GM19324 (cell line): ENCODE measurements around the gene MACROH2A1.
A peak's percentile ranks its signal among the peaks of the same experiment; 100 is the strongest.

Source experiments
- ATAC-seq: cut with Tn5 transposase; IDR thresholded peaks from one replicate; pipeline ENCODE4 v1.9.1; 2021; ENCODE audit warnings: mild to moderate bottlenecking, moderate library complexity; ENCODE audit not compliant: unreplicated experiment, low FRiP score

MACROH2A1 gene

DNA sequence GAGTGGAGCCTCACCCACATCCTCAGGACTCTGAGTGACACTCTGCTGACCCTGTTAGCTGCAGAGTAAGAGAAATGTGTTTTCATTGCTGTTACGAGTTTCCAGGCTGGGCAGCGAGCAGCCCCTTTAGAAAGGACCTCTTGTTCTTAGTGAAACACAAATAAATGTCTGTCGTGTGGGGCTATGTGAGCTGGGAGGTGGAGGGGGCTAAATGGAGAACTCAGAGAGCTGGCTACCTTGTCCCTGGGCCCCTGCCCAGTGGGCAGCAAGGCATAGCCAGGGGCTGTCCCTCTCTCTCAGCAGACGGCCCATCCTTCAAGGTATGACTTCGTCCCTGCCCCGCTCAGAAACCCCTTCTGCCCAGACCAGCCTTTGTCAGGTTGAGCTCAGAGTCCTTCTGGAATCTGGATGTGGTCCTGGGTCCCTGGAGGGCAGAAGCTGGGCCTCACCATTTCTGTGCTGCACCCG, 38.0 kb upstream of the MACROH2A1 start:
- no peak for ATAC-seq

DNA sequence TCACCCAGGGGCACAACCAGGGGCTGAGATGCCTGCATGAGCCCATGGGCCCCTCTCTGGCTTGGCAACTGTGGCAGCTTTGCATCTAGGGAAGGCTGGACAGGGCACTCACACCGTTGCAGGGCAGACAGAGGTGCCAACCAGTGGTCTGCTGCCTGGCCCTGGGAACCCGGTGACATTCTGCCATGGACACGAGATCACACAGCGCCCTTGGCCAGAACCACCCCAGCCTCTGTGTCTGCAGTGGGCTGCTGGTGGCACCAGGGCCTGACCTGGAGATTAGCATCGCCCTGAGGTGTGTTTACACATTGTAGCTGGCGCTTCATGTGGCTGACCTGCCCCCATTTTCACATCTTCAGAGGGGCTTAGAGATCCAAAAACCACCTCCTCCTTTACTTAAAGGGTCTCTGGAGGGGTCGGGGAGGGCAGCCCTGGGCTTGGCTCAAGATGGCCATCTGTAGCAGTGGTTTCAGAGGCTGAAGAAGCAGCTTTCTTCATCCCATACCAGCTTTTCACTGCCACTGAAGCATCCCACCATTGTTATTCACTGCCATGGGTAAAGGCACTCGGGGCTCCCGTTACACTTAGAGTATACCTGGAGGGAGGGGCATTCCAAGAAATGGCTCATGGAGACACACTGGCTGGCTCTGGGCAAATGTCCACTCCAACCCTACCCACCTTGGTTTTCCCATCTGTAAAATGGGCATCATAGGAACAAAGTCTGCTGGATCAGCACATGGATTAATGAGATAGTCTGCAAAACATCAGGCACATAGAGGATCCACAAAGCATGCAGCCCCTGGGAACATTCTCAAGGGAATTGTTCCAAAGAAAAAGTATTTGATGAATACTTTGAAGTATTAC, 36.7 kb upstream of the MACROH2A1 start:
- ATAC-seq, result no peak

DNA sequence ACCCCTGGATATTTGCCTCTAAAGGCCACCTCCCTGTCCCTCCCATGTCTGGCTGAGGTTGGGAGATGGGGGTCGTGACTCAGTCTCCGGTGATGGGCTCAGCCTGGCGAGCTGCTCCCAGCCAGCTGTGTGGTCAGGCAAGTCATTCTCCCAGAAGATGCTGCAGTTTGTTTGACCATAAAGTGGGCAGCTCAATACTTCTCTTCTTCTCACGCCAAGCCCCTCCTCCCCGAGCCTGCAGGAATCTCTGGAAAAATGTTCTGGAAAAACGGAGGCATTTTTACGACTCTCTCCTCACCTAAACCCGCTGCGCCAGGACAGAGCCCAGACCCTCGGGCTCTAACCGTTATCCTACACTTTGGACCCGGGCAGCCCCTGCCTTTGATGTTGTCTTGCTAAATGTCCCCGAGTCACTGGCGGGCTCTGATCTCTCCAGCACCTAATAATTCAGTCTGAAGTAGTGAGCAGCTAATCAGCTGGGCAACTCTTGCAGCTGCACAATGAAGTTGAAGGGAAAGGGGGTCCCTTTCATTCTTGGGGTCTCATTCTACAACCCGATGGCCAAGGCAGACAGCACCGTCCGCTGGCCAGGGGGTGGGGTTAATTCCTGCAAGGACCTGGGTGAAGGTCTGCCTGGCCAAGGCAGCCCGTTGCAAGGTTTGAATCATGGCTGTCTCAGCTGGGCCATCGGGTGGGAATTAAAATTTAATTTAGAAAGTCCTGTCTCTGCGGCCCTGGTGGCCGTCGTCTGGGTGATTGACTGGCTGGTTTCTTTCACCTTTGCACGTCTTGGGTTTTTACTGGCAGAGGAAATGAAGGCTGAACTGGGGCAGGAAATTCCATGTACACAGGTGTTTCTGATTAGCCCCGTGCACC, 35.8 kb upstream of the MACROH2A1 start:
- no peak for ATAC-seq

DNA sequence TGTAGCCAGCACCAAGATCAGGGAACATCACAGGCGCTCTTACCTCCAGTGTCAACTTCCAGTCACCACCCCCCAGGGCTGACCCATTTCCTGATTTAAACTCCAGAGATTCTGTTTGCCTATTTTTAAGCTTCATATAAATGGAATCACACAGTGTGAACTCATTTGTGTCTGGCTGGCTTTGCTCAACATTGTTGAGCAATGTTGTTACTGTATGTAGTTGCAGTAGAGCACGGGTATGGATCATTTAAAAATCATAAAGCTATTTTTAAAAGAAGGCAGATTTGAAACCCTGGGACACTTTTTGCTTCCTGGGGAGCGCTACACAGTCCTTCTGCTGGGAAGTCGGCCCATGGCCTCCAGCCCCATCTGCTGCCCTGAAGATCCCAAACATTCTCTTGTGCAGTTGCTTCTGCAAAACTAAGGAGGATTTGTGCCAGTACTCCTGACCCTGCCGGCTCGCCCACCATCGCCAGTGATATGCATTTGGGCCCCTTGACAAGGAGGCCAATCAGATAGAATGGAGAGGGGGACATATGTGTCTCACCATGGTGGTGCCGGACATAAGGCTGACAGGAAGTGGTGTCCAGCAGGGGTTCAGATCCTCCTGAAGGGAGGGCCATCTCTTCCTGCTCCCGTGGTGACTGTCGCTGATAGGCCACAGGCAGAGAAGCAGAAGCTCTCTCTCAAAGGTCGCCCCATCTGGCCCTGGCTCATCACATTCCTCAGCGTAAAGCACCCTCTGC, 34.8 kb upstream of the MACROH2A1 start:
- ATAC-seq, result no peak

DNA sequence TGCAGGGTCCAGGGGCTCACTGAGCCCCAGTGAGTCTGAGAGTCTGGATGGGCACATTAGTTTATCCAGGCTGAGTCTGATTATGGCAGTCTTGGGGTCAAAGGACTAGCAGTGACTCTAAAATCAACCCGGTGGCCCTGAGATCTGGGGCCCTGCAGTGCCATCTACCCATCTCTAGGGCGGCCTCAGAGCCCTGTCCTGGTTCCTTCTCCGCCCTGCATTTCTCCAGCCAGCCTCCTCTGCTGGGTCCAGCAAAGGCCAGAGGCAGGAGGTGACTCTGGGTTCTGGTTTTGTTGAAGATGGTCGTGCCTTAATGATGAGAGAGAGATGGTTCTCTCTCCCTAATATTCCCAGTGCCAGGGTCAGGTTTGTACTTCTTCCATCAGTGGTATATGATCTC, 33.1 kb upstream of the MACROH2A1 start:
- no peak for ATAC-seq

DNA sequence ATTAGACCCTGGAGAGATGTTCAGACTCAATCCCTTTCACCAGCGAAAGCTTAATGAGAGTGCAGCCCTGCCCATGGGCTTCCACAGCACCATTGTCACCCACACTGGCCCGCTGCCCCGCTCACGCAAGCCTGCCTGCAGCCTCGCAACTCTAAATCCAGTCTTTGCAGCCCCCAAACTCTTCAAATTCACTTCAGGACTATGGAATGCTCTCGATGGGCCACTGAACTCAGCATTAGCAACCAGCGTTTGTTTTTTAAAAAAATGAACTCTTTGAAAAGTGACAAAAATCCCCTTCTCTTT, 31.1 kb upstream of the MACROH2A1 start:
- no peak for ATAC-seq

DNA sequence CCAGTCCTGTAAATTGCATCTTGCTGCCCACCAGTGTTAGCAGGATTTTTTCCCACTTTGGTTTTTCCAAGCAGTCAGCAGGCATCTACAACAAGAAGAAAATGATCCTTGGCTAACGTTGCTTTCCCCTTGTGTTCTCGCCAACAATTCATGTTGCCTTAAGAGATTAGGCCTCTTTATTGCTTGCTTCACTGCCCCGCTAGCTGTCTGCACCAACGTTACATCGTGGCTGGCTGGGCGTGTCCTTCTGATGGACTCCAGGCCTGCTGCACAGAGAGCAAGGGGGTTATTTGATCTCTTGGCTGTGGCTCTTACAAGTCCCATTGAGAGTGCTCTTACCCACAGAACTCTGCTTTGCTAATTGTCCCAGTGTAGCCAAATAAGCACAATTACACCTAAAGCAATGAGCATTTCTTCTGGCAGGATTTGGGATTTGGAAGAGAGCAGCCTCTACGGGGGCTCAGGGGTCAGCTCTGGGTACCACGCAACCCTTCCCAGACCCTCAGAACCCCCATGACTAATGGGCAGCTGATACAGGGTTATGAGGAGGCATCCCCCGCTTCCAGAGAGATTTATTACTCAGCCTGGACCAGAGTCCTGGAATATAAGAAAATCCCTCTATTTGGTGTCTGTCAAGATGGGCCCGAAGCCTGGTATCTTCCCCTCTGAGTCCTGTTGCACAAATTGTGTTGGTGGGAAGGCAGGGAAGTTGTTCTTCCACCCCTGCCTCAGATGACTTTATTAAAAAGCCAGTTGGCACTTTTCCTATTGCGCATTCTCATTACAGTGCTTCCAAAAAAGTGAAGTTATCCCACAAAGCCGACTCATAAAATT, 30.5 kb upstream of the MACROH2A1 start:
- no peak for ATAC-seq

DNA sequence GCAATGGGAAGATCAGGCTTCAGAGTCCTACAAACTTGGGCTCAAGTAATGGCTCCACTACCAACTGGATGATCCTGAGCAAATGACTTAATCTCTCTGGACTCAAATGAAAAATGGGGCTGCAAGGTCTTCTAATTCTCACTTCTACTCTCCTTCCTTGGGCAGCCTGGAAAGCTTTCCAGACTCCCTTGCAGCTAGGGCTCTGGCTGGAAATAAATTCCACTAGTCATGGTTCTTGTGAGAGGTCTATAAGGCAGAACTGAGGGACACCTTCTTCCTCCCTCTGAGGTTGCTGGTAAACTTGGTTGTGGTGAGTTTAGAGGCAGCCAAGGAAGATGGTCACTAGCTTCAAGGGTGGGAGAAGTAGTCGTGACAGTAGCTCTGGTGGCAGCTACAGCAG, 29.6 kb upstream of the MACROH2A1 start:
- no peak for ATAC-seq

DNA sequence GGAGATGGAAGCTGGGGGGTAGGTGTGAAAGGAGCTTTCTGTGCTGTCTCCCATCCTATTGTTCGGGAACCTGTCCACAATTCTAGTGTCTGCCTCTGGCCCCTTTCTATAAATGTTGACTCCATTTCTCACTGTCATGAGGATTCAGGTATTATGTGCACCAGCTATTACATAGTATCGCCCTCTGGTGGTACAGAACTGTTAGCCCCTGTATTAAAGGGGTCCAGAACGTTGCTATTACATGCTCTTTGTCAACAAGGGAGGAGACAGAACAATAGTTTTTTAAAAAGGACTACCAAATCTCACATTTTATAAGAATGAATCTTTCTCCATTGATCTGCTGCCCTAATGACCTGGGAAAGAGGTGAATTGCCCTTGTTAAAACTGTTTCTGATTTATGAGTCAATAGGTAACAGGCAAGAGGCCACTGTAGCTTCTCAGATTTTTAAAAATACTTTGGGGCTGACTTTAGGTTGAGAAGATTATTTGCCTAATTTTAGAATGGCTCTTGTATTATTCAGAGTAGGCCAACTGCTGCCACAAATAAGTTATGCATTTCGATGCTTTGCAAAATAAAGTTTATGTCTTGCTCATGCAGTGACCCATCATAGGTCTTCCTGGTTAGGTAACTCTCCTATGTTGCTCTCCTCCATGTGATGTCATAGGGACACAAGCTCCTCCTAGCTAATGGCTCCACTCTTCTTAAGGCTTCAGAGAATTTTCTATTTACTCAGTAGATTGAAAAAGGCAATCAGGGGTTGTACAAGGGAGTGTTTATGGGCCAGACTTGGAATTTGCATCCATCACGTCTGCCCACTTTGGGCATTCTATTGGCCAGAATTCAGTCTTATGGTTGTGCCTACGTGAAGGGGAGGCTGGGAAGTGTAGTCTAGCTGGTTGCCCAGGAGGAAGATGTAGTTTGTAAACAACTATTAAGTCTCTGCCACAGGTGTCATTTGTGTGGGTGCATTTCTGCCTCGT, 27.4 kb upstream of the MACROH2A1 start:
- ATAC-seq, result peak; percentile 68

DNA sequence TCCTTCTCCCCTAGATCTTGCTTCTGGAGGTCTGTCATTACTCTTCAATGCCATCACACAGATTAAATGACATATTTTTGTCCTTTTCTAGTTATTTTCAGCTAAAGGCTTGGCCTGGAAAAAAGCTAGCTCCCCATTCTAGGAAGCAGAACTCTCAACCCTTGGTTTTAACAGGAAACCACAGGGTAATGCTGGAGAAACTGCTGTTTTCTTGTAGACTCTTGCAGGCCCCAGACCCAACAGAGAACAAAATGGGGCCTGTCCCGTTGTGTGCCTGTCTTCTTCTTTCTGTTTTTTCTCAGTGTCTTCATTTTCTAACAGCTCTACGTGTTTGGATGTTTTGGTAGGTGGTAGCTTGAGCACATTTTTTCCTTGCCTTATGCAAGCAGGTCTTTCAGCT, 26.6 kb upstream of the MACROH2A1 start:
- ATAC-seq, result no peak

DNA sequence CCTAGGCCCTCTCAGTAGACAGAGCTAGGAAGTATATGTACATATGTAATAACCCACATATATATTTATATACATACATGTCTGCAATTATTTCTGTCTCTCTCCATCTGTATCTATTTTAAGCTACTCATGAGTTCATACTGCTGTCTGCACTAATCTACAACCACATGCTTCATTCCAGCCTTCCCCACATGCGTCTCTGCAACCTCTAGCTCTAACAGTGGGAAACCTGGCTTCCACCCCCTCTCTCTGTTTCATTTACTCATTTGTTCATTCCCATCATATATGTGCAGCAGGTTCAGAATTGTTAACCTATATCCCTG, 24.8 kb upstream of the MACROH2A1 start:
- ATAC-seq, result no peak

DNA sequence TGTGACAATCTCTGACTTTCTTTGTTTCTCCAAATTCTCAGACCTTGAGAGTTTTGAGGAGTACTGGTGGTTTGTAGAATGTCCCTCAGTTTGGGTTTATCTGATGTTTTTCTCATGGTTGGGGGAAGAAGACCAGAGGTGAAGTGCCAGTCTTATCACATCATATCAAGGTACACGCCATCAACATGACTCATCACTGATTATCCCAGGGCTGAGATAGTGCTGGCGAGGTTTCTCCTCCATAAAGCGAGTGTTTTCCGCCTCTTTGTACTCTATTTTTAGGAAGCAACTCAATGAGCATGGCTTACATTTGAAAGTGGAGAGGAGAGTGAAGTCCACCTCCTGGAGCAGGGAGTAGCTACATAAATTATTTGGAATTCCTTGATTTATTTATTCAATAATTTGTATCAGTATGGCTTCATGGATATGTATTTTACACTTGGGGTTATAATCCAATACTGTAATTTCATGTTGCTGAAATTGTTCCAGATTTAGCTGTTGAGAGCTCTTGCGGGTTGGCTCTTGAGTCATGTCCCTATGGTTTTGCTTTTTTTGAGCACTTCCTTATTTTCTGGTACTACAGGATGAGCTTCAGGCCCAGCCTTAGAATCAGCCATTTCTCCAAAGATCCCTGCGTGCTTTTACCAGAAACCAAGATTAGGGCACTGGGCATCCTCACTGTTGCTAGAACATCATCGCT, 24.3 kb upstream of the MACROH2A1 start:
- no peak for ATAC-seq

DNA sequence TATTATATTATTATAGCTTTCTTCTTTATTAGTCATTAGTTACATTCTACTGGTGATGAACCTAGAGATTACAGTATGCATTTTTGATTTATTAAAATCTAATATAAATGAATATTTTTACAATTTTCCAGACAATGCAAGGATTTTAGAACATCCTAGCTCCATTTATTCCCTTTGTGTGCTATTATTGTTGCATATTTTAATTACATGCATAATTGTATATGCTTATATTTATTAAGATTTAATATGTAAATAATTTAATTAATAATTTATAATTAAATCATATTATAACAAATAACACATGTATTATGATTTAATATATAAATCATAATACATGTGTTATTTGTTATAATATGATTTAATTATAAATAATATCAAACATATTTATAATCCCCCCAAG, 23.4 kb upstream of the MACROH2A1 start:
- no peak for ATAC-seq

DNA sequence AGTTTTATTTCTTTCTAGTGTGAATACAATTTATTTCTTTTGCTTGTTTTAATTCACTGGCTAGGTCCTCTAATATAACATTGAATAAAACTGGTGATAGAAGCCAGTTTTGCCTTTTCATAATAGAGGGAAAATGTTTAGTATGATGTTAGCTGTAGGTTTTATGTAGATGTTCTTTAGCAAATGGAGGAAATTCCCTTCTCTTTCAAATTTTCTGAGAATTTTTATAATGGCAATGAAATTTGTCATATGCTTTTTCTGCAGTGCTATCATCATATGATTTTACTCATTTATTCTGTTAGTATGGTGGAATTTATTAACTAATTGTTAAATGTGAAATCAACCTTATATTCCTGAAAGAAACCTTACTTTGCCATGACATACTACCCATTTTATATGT, 18.1 kb upstream of the MACROH2A1 start:
- ATAC-seq, result no peak

DNA sequence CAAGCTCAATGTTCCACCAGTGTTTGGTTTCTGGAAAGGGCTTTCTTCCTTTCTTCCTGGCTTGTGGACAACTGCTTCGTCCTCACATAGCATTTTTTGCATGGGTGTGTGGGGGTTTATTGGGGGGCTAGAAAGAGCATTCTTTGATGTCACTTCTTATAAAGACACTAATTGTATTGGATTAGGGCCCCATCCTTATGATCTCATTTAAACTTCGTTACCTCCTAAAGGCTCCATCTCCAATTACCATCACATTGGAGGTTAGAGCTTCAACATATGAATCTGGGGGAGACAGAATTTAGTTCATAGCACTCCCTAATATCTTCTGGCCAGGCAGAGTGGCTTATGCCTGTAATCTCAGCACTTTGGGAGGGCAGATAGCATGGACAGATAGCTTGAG, 6.1 kb upstream of the MACROH2A1 start:
- ATAC-seq, result no peak

DNA sequence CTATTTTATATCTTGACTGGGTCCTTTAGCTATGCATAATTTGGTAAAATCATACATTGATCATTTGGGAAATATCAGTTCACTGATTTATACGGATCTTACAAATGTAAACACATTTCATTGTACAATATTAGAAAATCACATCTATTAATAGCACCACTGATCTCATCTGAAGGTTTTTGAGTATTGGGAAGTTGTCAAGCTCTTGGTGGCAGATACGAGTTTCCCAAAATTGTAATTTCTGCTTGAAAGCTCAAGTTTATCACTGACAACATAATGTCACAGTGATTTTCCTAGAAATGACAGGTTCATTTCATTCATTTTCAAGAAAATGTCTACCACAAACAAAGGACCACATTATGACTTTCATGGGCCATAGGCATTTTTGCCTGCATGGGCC, 3.0 kb upstream of the MACROH2A1 start:
- no peak for ATAC-seq

DNA sequence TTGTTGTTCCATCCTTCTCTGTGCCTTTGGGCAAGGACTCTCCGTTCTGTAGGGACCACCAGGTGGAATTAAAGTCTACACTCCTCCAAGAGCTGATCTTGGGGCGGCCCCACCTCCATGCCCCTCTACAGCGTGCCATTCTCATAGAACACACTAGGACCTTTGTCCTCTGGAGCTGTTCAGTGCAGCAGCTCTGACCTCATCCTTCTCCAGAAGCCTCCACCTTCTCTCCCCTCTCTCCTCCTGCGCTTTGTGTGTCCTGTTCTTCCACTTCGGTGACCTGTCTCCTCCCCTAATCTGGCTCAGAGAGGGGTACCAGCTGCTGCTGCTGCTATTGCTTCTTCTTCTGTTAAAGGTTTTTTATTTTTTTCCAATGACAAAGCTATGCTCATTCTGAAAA, 1.8 kb upstream of the MACROH2A1 start:
- no peak for ATAC-seq

DNA sequence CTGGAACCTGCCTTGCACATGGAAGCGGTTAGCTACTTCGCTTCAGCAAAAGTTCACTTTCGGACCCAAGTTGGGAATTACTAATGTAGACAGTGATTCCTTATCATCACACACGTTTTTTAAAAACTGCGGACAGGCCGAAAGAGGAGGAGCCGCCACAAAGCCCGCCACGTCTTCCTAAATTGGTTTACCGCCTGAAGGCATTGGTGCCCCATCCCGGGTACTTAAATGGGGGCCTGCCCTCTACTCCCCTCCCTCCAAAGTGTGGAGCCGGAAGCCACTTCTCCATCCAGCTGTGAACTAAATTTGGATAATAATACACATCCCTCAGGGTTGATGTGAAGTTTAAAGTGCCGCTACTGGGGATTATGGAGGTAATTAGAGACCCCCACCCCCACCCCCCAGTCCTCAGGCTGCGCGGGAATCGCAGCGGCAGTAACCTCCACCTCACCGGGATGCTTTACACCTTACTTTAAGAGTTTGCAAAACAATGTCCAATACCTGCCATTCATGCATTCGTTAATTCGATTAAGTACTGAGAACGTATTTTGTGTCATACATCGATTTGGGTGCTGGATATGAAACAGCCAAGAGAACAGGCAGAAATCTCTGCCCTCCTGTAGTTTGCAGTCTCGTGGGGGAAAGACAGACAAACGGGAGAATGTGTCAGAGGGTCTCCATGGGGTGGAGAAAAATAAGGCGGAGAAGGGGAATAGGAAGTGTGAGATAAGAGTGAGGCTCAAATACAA, 937 bp upstream of the MACROH2A1 start:
- ATAC-seq, result no peak
